Inferior parietal cortex (tissue), 1 donor: Measurements from ENCODE around the gene TNS4.

Experiments
- DNase-seq: peaks from one replicate; pipeline ENCODE4 v3.0.0-alpha.2; 2016; ENCODE audit errors: extremely low spot score

TNS4 gene

DNA sequence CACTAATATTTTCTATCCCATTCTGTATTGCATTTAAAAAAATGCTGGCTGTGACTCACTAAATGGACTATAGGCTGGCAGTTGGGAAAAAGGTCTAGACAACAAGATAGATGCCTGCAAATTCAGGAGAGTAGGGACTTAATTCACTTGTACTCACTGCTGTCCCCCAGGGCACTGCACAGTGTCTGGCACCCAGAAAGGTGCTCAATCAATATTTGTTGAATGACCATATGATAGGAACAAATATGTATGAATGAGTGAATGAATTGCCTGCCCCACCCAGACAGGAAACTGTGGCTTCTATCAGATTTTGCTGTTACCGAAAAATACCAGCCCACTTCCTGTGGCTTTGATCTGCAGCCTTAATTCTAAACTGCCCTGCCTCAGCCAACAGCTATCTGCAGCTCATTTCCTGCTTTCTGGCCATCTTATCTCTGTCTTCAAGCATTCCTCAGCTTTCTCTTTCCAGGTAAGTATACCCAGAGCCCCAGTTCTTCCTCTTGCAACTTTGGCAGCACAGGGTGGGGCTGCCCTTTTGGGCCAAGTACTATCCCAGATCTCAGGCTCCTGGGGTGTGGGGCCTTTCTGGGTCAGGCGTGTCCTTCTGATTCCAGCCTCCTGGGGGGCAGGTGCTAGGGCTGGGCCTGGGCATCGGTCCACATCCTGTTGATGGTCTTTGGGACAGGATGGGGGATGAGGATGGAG is 15.3 kb upstream of the TNS4 start:
- DNase-seq: no peak

DNA sequence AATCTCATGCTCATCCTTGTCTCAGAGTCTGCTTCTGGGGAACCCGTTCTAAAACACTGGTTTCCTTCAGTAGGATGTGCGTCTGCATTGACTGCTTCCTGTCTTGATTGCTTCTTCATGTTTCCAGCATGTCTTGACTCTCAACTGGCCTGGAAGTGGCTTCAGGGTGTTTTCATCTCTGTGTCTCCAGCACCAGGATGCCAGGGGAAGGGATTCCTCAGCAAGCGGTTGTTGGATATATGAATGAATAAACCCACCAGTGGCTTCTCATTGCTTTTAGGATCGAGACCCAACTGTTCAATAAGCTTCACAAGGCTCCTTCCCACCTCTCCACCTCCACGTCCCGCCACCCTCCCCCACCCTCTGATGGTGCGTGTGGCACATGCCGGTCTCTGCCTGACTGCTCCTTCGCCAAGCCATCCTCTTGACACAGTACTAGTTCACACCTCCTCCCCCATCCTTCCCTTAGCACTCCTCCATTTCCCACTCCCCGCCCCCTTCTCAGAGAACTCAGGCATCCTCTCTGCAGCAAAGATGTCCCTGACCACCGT is 14.1 kb upstream of the TNS4 start:
- no peak for DNase-seq

DNA sequence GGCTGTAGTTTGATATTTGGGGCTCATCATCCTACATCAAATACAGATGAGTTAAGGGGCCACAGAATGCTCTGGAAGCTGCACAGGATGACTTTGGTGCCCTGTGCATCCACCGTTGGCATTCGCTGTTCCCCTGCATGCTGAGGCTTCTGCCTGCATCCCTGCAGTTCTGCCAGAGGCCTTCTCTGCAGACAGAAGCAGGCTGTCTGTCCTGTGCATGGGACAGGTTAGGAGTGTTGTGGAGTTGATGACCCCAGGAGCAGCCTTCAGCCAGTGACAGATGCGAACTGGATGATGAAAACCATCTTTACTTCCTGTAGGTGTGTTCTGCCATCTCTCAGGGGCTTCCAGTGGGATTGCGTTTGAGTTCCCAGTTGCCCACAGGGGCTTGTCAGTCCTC is 13.6 kb upstream of the TNS4 start:
- no peak for DNase-seq

- no peak for DNase-seq
Measured at GRCh38 chr17:40514013-40514875, 12.8 kb upstream of the TNS4 start.

DNA sequence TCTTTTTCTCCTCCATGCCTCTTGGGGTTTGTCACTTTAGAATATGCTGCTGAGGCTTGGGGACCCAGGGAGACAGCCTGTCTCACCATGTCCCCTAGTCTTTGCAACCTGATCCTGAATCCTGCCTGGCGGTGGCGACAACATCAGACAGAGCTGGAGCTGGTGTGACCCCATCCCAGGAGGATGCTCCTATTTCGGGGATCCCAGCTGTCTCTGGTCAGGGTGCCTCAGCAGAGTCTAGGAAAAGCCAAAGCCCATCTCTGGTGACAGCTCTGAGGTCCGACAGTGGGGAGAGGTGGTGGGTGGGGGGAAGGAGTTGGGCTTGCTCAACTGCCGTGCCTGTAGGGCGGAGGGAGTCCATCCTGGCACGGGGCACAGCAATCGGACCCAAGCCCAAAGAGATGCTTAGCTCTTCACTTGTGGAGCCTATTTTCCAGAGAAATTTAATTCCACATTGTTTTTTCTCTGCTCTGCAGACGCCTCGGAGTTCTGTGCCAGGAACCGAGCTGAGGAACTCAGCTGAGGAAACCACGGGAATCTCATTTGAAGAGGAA is 10.3 kb upstream of the TNS4 start:
- DNase-seq: no peak

- no peak for DNase-seq
Measured at GRCh38 chr17:40511136-40511535, 9.7 kb upstream of the TNS4 start.

DNA sequence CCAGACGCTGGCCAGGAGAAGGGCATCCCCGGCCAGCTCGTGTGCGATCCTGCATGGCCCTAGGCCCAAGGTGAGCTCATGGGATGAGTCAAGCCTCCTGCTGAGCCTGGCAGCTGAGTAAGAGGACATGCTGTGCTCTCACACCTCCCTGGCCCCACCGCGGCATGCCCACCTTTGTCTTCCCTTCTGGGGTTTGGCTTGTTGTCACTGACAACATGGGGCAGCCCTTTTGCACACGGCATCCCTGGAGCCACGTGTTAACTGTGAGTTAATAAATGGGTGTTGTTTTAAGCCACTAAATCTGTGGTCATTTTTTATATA is 8.9 kb upstream of the TNS4 start:
- no peak for DNase-seq

GRCh38 chr17:40509626-40510327 is 8.4 kb upstream of the TNS4 start:
- DNase-seq: no peak

DNA sequence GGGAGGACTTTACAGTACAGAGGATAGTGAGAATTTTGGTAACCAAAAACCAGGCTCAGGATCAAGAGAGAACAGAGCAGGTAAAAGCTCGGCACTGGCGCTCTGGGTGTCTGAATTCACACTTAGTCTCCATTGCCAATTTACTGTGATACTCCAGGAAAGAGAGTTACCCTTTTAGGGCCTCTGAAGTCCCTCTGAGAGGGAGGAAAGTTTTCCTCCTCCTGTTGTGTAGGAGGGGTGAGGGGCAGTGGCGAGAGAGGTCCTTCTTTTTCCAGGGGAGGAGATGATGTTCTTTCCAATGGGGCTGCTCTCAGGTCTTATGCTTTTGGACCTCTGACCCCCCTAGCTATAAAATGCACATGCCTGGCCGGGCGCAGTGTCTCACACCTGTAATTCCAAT is 5.4 kb upstream of the TNS4 start:
- DNase-seq: no peak

DNA sequence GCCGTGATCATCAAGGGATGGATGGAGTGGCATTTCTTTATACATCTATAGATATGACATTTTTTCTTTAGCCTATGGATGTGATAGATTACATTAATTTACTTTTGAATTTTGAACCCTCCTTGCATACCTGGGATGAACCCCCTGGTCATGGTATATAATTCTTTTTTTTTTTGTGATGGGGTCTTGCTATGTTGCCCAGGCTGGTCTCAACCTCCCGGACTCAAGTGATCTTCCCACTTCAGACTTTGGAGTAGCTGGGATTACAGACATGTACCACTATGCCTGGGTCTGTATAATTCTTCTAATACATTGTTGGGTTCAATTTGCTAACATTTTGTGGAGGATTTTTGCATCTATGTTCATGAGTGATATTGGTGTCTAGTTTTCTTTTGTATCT is 1.7 kb upstream of the TNS4 start:
- no peak for DNase-seq

DNA sequence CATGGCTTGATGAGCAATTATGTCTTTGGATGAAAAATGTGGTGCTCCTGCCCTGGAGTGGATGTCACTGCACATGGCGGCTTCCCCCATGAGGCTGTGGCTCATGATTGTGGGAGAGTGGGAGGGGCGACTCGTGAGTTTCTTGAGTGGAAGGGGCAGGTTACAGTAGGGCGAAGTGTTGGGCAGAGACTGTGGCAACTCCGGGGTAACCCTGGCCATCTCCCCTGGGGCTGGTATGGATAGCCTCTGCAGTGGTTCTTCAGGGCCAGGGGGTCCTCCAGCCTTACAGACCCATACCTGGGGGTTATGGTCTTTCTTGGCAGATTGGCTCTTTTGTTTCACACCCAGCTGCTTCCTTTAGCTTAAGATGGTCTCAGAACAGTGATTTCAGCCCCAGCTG is 1.3 kb upstream of the TNS4 start:
- no peak for DNase-seq

- DNase-seq: no peak
Measured at GRCh38 chr17:40500709-40501108, 714 bp downstream of the TNS4 start.

DNA sequence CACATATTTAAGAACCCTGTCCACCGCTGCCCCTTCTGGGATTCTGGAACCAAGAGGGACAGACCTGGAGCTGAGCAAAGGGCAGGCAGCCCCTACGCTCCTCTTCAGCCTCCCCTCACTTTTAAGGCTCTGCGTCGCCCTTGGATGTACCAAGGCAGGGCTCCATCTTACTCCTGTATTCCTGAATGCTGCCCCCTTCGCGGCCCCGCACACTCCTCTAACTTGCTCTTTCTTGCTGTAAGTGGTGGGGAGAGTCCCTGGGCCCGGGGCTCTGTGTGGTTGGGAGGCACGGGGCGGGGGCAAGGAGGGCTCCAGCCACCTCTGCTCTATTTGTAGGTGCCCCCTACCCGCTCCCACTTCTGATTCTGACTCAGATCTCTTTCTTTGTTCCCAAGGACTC is 1.2 kb downstream of the TNS4 start:
- DNase-seq: no peak

DNA sequence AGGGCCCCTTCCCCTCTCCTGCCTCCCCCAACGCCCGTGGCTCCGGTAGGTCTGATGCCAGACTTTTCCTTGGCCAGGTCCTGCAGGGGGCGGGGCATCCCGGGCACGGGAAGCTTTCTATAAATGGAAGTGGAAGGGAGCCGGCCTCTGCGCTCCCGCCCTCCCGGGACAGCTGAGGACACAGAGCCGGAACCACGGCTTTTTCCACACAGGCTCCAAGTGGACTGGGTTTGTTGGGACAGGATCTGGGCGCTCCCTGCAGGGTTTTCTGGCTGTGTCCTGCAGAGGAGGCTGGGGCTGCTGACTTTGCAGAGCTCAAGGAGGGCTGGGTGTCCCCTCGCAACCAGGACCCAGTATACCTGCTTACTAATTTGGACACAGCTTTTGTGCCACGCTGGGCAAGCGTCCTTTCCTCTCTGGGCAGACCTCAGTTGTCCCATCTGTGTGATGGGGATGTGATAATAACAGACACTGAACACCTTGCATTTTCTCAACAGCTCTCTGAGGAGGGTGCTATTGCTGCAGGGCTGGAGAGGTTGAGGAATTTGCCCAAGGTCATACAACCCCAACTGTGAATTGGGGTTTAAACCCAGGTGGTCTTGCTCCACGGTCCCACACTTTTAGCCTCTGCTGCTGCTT is 1.8 kb downstream of the TNS4 start:
- DNase-seq: no peak

DNA sequence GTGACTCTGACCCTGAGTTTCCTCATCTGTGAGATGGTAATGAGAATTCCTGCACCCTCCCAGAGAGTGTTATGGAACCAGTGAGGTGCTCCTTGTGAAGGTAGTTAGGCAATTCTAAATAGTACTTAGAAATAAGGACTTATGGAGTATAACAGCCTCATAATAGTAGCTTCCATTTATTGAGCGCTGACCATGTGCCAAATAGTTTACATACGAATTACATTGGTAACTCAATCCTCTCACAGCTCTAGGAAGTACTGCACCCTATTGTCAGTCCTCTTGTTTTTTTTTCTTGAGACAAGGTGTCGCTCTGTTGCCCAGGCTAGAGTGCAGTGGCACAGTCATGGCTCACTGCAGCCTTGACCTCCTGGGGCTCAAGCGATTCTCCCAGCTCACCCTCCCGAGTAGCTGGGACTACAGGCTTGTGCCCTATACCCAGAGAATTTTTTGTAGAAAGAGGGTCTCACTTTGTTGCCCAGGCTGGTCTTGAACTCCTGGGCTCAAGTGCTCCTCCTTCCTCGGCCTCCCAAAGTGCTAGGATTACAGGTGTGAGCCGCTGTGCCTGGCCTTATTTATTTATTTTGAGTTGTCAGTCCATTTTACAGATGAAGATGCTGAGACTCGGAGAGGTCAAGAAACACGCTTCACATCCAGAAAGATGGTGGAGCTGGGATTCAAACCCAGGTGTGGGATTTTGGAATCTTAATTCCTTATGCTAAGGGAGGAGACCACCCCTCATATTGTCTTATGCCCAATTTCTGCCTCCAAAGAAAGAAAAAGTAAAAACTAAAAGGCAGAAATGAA is 2.9 kb downstream of the TNS4 start:
- DNase-seq: no peak

GRCh38 chr17:40497695-40498094 is 3.7 kb downstream of the TNS4 start:
- no peak for DNase-seq

DNA sequence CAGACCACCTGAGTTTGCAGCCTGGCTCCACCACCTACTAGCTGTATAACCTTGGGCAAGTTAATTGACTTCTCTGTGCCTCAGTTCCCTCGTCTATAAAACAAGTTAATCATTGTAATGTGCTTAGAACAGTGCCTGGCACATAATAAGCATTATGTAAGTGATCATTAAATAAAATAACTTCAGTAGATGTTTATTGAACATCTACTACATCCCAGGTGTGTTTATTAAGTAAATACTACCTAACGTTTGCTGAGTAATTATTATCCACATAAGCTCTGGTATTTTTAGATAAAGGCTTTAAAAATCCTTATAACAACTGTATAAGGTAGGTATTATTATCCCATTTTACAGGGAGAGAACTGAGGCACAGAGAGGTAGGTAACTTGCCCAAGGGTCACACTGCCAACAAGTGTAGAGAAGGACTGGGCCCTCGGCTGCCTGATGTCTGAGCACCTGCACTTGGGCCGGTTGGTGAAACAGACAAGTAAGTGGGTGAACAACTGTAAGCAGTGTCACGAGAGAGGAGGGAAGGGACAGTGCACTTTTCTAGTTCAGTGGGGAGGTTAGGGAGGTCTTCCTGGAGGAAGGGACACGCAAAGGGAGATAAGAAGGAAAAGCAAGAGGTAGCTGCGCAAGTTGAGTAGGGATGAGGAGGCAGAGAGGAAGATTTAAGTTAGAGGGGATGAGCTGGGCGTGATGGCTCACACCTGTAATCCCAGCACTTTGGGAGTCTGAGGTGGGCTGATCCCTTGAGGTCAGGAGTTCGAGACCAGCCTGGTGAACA is 4.6 kb downstream of the TNS4 start:
- DNase-seq: no peak

- DNase-seq: no peak
Measured at GRCh38 chr17:40496170-40496569, 5.3 kb downstream of the TNS4 start.

DNA sequence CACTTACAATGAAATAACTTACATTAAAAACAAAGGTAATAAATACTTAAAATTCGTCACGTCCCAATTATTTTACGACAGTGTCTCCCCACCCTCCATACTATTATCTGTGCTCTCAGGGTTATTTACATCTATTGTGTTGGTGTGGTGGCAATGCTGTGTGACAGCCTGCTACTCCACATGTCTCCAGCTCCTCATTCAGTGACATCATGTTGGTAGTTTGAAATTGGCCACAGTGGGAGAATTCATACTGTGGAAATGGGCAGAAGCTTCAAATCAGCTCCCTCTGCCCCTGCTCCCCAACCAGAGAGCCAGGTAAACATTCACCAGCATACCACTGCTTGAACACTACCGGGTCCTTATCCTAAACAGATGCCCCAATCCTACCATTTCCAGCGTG is 6.3 kb downstream of the TNS4 start:
- no peak for DNase-seq

- no peak for DNase-seq
Measured at GRCh38 chr17:40493697-40494096, 7.7 kb downstream of the TNS4 start.
